Neural crest cell (in vitro differentiated cells): ENCODE measurements around the gene ASCL1. TPM values are rescaled to one million over a fixed set of nuclear protein-coding genes. Genes with fewer than 3 reads are reported as not detected.

ENCODE experiments used
- DNase-seq: peaks from one replicate; pipeline ENCODE4 v3.0.0; 2021; ENCODE audit warnings: low read depth, mixed read lengths, low spot score
- H3K27ac Mint-ChIP-seq: one replicate; pipeline ENCODE4 v1.8.0; 2021; ENCODE audit warnings: mild to moderate bottlenecking, mixed read lengths; ENCODE audit not compliant: unreplicated experiment
- H3K27me3 Mint-ChIP-seq: 2 replicates; pipeline ENCODE4 v1.8.0; 2021; ENCODE audit warnings: low read depth, mild to moderate bottlenecking, mixed read lengths
- H3K36me3 Mint-ChIP-seq: 2 replicates; pipeline ENCODE4 v1.8.0; 2021; ENCODE audit warnings: low read depth, mild to moderate bottlenecking, mixed read lengths
- H3K4me1 Mint-ChIP-seq: 2 replicates; pipeline ENCODE4 v1.8.0; 2021; ENCODE audit warnings: mixed read lengths
- H3K4me3 Mint-ChIP-seq: one replicate; pipeline ENCODE4 v1.8.0; 2021; ENCODE audit warnings: mild to moderate bottlenecking, mixed read lengths
- H3K9me3 Mint-ChIP-seq: 2 replicates; pipeline ENCODE4 v1.8.0; 2021; ENCODE audit warnings: mixed read lengths
- CTCF ChIP-seq: fragments of 200-600 bp; sonication (generic); conservative IDR thresholded peaks from 2 replicates; pipeline ENCODE4 v1.5.0; 2021; ENCODE audit warnings: antibody characterized with exemption, mild to moderate bottlenecking
- total RNA-seq: library from RNA; stranded (reverse); gene quantifications from 2 replicates; pipeline ENCODE4 v1.2.1, GENCODE V29; 2021

The ASCL1 gene
- total RNA-seq, 1 donor from 2014 or later, result 4.3 TPM

GRCh38 chr12:102939670-102940222 is 17.7 kb upstream of the ASCL1 start:
- H3K4me1 Mint-ChIP-seq, result no peaks in the 10 kb centered on the region
- no peak for DNase-seq
- peaks cover 48% of the 10 kb centered on the region for H3K27me3 Mint-ChIP-seq
- TF ChIP-seq CTCF, result no peak
- H3K27ac Mint-ChIP-seq, result no peak overlapping the region
- H3K4me3 Mint-ChIP-seq, result no peak overlapping the region
- H3K36me3 Mint-ChIP-seq, result no peaks in the 10 kb centered on the region
- H3K9me3 Mint-ChIP-seq, result peaks cover 10% of the 10 kb centered on the region

DNA sequence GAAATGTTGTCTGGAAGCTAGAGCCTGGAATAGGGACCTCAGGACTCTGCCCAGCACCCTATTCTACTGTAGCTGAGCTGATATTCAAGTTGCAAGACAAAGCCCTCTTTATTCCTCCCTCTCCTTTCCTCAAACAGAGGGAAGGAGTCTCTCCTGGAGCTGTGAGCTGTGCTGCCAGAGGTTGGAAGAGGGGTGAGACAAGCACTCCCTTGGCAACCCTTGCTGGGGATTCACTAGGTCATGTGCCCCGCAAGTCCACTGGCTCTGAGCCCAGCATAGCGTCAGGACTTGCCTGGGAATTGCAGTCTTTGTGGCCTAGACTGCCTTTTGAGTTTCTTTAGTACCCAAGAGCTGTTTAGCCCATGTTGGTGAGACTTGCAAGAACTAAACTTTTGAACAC is 11.4 kb upstream of the ASCL1 start:
- DNase-seq, result no peak
- H3K27ac Mint-ChIP-seq, result no peak overlapping the region
- H3K4me3 Mint-ChIP-seq, result no peak overlapping the region
- TF ChIP-seq CTCF, result no peak
- peaks cover 13% of the 10 kb centered on the region for H3K4me1 Mint-ChIP-seq
- H3K27me3 Mint-ChIP-seq, result peaks cover 91% of the 10 kb centered on the region
- H3K36me3 Mint-ChIP-seq, result no peaks in the 10 kb centered on the region
- H3K9me3 Mint-ChIP-seq, result peaks cover 7% of the 10 kb centered on the region

DNA sequence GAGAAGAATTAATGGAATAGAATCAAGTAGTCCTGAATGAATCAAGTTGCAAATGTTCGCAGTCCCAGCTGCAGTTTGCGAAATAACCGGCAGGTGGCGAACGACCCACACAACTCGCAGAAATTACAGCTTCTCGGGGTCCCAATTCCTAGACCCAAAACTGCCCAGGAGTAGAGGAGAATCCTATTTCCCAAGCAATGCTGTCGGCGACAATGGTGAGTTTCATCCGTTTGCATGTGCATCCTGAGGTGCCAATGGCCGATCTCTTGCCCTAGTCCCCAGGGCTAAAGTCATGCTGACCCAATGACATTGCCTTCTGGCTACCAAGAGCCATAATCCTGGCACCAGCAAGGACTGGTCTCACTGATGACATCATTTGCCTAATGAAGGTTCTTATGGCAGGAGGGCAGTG is 8.5 kb upstream of the ASCL1 start:
- peaks cover 95% of the 10 kb centered on the region for H3K27me3 Mint-ChIP-seq
- no peak overlapping the region for H3K27ac Mint-ChIP-seq
- DNase-seq, result peak; percentile 84
- TF ChIP-seq CTCF, result peak; percentile 93
- H3K4me1 Mint-ChIP-seq, result peaks cover 21% of the 10 kb centered on the region
- no peaks in the 10 kb centered on the region for H3K9me3 Mint-ChIP-seq
- no peak overlapping the region for H3K4me3 Mint-ChIP-seq
- H3K36me3 Mint-ChIP-seq, result no peaks in the 10 kb centered on the region

GRCh38 chr12:102950107-102950949 is 7.1 kb upstream of the ASCL1 start:
- no peak for DNase-seq
- H3K4me3 Mint-ChIP-seq, result peak overlapping the region; percentile 81
- H3K36me3 Mint-ChIP-seq, result no peaks in the 10 kb centered on the region
- TF ChIP-seq CTCF, result peak; percentile 56
- no peaks in the 10 kb centered on the region for H3K9me3 Mint-ChIP-seq
- peaks cover 21% of the 10 kb centered on the region for H3K4me1 Mint-ChIP-seq
- peak overlapping the region; percentile 58 for H3K27ac Mint-ChIP-seq
- peaks cover 98% of the 10 kb centered on the region for H3K27me3 Mint-ChIP-seq

GRCh38 chr12:102950950-102951619 is 6.4 kb upstream of the ASCL1 start:
- Mint-ChIP-seq H3K4me1 (peaks cover 25% of the 10 kb centered on the region), H3K27me3 (peaks cover 100% of the 10 kb centered on the region), H3K36me3 (no peaks in the 10 kb centered on the region), H3K4me3 (peak overlapping the region; percentile 81), H3K9me3 (no peaks in the 10 kb centered on the region), H3K27ac (peak overlapping the region; percentile 58)
- no peak for DNase-seq
- TF ChIP-seq CTCF, result no peak
